Measurements from ENCODE around the gene CFAP141.

GRCh38 chr1:154186852-154187501, 19.2 kb downstream of the CFAP141 start:
- TF ChIP-seq CTCF (IDR thresholded peaks at IDR 0.05) (no peak), EP300 (IDR thresholded peaks at IDR 0.05) (no peak)

Measured in gastroesophageal sphincter (tissue), 3 donors.